NB4 (cell line): ENCODE results near the gene RASA2.

Source experiments
- POLR2A ChIP-seq: IDR thresholded peaks from 2 replicates; pipeline ENCODE4 v1.6.1; 2011; ENCODE audit warnings: mild to moderate bottlenecking; ENCODE audit not compliant: insufficient read length; ENCODE audit errors: extremely low read depth
- TF ChIP-seq, protein P1 (sequence below): IDR thresholded peaks from 2 replicates; pipeline ENCODE4 v1.6.1; 2011; ENCODE audit warnings: low read depth, low read length
- TF ChIP-seq, protein P2 (sequence below): IDR thresholded peaks from one replicate; pipeline ENCODE4 v1.5.1; 2012; ENCODE audit warnings: low read depth, low read length

DNA sequence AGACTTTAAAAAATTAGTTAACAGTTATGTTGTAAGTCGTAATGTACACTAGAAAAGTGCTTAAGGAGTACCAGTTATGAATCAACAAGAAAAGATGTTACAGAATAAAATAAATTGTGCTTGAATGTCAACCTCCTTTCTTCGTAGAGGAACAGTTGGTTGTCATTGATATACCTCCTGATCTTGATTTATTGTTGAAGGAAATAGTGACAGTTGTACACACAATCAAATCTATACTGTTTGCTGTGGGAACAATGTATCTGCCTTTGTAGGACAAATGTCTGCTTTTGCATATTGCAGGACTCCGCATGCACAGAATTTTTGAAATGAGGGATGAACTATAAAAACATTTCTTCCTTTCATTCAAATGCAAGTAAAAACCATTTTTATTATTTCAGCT lies 19.2 kb downstream of the RASA2 start:
- no peak for TF ChIP-seq POLR2A
- TF ChIP-seq, protein P1, sequence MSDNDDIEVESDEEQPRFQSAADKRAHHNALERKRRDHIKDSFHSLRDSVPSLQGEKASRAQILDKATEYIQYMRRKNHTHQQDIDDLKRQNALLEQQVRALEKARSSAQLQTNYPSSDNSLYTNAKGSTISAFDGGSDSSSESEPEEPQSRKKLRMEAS: no peak
- TF ChIP-seq, protein P2, sequence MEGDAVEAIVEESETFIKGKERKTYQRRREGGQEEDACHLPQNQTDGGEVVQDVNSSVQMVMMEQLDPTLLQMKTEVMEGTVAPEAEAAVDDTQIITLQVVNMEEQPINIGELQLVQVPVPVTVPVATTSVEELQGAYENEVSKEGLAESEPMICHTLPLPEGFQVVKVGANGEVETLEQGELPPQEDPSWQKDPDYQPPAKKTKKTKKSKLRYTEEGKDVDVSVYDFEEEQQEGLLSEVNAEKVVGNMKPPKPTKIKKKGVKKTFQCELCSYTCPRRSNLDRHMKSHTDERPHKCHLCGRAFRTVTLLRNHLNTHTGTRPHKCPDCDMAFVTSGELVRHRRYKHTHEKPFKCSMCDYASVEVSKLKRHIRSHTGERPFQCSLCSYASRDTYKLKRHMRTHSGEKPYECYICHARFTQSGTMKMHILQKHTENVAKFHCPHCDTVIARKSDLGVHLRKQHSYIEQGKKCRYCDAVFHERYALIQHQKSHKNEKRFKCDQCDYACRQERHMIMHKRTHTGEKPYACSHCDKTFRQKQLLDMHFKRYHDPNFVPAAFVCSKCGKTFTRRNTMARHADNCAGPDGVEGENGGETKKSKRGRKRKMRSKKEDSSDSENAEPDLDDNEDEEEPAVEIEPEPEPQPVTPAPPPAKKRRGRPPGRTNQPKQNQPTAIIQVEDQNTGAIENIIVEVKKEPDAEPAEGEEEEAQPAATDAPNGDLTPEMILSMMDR: no peak
